Activated T-cell treated with anti-CD3 and anti-CD28 coated beads, Interleukin-2, amount 50 U/mL, for 1 hour (primary cell): Measurements from ENCODE around the gene CALML5.

Experiments used
- DNase-seq: peaks from one replicate; pipeline ENCODE4 v3.0.0-alpha.2; 2020

Gene CALML5

GRCh38 chr10:5498791-5499492 is 428 bp downstream of the CALML5 start:
- DNase-seq, result no peak

- DNase-seq, result no peak
Observed at GRCh38 chr10:5497948-5498730, 1.2 kb downstream of the CALML5 start.

DNA sequence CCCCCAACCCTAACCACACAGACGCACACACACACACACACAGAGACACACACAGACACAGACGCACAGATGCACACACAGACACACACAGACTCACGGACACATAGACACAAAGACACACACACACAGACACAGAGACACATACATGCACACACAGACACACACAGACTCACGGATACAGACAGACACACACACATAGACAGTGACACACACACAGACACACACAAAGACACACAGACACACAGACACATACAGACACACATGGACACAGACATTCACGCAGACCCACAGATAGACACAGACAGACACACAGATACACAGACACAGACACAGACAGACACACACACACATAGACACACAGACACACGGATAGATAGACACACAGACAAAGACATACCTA is 2.1 kb downstream of the CALML5 start:
- no peak for DNase-seq

GRCh38 chr10:5496261-5497250 is 2.8 kb downstream of the CALML5 start:
- no peak for DNase-seq

- DNase-seq, result no peak
Observed at GRCh38 chr10:5494611-5495010, 4.8 kb downstream of the CALML5 start.

GRCh38 chr10:5493691-5494090 is 5.7 kb downstream of the CALML5 start:
- DNase-seq, result no peak

DNA sequence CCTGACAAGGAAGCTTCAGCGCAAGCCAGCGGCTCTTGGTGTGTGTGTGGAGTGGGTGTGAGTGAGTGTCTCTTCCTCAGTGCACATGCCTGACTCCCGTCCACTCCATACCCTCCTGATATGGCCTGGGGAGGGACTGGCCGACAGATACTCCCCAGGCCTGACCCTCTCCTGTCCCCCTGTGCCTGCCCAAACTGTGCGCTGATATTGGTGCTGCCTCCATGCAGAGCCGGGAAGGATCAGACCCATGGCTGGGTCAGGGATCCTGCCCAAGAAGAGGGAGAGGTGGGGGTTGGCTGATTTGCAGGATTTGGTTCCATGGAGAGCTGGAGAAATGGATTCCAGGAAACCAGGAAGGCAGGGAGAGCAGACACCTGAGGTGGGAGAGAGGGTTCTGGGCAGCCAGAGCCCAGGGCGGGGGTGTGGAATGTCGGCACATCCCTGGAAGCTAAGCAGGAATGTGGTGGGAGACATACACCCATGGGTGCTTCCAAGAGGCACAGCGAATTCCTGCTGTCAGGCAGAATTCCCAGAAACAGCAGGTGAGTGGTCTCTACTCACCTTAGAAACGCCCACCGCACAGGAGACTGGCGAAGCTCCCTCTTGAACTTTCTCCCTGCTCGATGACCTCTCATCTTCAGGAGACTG is 6.3 kb downstream of the CALML5 start:
- no peak for DNase-seq

DNA sequence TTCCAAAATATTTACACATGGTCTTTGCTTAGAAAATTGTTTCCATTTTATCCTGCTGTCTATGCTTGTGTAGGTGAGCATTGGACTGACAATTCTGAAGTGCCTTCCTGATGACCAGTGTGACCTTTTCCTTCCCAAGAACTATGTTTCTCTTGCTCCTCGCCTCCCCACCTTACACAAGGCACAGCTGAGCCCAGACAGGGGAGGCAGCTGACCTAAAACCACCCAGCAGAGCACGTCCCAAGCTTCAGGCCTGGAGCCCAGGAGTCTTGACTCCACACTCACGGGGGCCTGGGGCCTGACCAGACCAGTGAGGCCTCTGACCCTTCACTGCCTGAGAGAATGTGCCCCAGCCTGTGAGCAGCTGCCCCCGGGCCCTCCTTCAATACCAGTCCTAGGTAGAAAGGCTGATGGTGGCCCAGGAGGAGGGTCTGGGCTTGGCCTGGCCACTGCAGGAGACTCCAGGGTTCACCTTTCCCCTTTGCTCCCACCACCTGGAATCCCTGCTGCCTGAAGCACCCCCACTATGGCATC is 7.0 kb downstream of the CALML5 start:
- no peak for DNase-seq

DNA sequence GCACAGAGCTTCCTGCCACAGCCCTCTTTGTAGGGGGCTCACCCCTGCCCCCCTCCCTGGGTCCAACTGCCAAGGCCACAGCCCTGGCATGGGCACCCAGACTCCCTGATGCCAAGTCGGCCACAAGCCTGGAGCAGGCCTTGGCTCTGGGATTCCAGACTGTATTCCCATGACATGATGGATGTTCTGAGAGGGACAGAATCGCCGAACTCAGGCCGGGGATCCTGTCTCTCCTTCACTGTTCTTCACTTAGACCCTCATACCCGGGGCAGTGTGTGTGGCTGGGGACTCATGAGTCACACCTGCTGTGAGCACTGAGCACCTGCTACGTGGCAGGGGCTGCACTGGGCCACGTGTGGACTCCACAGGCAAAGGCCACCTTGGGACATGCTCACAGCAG is 7.9 kb downstream of the CALML5 start:
- no peak for DNase-seq

DNA sequence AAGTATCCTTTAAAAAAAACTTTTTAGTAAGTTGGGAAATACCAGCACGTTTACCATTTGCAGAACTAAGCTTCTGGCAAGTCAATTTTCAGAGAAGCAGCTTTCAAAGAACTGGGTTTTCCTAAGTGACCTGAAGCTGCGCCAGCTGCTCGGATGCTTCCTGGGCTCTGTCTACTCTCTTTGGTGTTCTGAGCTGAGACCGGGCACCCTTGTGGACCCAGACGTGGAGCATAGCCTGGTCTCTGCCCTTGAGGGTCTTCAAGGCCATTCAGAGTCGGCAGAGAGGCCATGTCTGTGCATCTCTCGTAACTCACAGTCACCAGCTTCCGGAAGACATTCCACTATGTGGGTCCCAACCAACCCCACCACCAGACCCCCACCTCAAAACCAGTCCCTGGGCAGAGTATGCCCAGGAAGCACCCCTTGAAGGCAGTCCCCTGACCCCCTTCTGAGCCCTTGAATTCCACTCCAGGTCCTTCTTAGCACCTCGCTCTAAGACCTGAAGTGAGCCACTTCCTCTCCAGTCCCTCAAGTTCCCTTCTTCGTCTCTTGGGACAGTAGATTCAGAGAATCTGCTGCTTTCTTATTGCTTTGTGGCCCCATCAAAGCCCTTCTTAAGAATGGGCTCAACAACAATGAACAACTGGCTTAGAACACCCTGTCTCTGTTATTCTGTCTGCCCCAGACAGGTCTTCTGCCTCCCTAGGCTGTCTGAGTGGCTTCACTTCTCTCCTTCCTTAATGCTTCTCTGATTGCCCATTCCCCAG is 8.5 kb downstream of the CALML5 start:
- no peak for DNase-seq

- DNase-seq, result no peak
Observed at GRCh38 chr10:5490032-5490431, 9.3 kb downstream of the CALML5 start.

GRCh38 chr10:5488272-5489161 is 10.9 kb downstream of the CALML5 start:
- DNase-seq, result no peak

DNA sequence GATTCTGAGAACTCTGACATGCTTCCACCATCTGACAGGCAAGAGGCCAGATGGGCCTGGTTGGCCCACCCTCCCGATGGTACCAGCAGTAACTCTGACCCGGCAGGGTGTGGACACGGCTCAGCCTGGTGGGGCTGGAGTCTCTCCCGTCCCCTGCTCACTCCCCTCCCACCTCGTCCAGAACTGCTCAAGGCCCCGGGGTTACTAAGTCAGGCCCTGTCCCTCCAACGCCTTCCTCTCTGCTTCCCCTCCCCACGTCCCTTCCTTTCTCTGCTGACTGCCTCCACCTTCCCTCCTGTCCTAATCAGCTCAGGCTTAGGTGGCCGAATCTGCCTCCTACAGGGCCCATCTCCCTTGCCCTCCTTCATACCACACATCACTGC is 12.5 kb downstream of the CALML5 start:
- DNase-seq, result no peak

DNA sequence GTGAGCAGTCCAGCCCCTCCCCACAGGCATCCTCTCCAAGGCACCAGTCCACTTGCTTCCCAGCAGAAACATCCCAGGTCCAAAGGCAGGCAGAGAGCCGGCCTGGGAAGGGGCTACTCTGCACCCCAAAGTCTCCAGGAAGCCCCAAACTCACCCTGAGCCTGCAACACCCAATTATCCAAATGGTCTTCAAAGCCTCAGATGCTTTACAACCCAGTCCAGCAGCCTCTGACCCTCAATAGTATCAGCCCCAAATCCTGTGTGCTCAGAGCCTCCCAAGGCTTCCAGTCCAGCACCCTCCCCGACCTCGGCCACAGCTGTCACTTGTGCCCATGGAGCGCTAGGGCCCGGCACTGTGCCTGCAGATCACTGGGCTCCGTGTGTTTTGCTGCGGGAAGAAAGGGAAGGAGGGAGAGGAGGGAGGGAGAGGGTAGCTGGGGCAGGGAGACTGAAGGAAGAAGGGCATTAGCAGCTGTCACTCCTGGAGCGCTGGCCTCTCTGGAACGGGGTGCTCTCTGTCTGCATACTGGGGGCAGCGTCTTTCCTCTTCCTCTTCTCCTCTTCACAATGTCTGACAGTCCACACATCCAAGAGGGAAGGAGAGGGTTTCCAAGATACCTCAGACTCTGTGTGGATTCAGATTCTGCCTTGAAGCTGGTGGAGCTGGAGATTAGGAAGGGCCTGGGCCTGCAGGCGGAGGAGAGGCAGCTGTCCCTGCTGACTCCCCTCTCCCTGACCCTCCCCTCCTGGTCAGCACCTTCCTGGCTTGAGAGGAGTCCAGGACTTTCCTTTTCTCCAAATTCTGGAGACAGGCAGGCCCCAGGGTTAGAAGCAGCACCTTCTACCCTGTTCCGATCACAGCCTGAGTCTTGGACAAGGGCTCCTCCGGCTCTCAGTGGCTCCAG is 13.2 kb downstream of the CALML5 start:
- DNase-seq, result no peak

DNA sequence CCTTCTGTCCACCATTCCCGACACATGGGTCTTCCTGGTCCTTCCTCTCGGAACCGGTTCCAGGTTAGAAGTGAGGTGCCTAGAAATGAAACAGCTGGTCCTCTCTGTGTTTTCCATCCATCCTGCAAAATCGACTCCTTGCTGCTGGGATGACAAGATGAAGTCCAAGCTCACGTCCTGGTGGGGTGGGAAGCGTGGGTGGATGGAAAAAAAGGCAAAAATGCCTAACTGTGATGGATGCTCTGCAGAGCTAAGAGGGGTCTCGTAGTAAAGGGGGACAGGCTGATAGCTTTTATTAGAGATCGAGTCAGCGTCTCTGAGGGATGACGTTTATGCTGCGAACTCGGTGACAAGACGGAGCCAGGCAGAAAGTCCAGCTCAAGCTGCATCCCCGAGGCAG is 14.1 kb downstream of the CALML5 start:
- no peak for DNase-seq

GRCh38 chr10:5484205-5484604 is 15.2 kb downstream of the CALML5 start:
- DNase-seq, result no peak

DNA sequence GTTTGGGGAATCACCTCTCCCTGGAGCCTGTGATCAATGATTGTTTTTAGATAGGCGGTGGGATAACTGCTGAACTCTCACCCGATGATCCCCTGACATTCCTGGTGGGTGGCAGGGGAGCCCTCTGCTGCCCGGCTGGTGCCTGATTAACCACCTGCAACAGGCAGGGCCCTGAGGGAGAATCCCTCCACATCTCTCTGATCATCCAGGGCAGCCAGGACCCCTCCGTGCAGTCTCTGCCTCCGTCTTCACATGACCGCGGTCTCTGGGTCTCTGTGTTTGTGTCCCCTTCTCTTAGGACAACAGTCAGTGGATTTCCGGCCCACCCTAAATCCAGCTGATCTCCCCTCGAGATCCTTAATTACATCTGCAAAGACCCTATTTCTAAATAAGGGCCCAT is 17.4 kb downstream of the CALML5 start:
- DNase-seq, result no peak

GRCh38 chr10:5481121-5481520 is 18.2 kb downstream of the CALML5 start:
- no peak for DNase-seq

GRCh38 chr10:5480162-5480941 is 19.0 kb downstream of the CALML5 start:
- no peak for DNase-seq
